UCSD-AML1 (cell line): ENCODE data around the gene SESTD1.

Experiments used
- DNase-seq: peaks from one replicate; lab custom pipeline; 2025; ENCODE audit not compliant: unreplicated experiment; lab: John Stamatoyannopoulos, UW

SESTD1 gene

DNA sequence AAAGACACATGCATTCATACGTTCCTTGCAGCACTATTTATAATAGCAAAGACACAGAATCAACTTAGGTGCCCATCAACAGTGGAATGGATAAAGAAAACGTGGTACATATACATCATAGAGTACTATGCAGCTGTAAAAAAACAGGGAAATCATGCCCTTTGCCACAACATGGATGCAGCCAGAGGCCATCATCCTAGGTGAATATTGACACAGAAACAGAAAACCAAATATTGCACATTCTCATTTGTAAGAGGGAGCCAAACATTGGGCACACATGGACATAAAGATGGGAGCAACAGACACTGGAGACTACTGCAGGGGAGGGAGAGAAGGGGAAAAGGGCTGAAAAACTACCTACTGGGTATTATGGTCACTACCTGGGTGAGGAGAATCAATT, 73.5 kb downstream of the SESTD1 start:
- DNase-seq = no peak

DNA sequence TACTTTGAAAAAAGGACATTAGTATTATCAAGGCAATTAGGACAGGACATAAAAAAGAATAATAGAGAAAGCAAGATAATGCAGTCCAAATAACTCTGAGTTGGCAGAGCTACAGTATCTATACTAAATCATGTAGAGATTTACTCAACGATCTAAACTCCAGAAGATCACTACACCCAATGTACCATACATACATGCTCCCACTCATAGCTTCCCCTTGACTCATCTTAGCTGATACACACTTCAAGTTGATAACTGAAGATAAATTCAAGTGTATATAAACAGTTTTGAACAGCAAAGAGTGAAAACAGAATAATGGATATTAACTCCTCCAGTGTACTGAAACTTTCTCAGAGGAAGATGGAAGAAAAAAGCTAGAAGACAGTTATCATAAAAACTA, 78.5 kb downstream of the SESTD1 start:
- no peak for DNase-seq

DNA sequence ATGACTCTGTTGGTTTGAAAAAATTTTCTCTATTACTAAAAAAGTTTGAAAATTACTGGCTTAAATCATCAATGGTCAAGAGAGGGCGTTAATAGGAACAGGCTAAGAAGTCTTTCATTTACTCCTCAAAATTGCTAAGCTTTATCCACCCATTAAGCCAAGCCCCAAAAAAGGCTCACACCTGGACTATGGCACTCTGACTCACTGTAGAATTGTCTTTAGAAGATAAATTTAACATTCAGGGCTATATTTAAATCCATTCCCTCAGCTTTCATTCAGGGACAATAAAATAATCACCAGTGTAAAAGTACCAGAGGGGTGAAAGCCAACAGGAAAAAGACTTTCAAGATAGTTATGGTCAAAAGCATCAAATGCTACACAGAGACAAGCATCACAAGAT, 80.0 kb downstream of the SESTD1 start:
- no peak for DNase-seq

DNA sequence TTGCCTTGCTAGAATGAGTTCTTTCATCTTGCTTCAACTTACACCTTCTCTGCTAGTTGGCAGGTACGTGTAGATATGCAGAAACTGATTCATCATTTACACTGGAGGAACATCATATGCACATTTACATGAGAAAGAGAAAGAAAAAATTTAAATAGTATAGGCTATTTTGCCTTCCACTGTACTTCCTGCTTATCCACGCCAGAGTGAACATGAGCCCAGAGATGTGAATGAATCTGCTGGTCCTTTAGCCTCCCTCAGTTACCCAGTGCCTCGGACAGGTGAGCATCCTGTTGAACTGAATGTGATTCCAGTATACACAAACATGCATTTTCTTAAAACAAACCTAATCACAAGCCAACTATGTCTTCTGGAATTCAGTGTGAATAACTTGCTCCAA, 83.6 kb downstream of the SESTD1 start:
- no peak for DNase-seq

DNA sequence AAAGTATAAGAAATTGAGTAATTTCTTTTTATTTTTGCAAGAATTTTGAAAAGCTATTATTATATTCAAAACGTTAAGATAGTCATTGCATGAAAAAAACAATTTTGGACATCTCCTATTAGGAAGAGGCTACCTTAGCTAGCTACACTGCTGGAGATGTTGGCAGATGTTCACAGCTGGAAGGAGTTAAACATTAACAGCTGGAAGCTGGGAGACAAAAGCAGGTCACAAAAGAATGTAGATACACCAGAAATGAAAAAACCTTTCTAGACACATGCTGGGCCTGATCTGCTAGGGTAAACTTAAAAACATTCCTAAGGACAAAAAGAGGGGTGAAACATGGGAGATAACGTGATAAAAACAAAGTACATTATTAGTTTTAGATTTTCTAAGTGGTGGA, 84.4 kb downstream of the SESTD1 start:
- no peak for DNase-seq

DNA sequence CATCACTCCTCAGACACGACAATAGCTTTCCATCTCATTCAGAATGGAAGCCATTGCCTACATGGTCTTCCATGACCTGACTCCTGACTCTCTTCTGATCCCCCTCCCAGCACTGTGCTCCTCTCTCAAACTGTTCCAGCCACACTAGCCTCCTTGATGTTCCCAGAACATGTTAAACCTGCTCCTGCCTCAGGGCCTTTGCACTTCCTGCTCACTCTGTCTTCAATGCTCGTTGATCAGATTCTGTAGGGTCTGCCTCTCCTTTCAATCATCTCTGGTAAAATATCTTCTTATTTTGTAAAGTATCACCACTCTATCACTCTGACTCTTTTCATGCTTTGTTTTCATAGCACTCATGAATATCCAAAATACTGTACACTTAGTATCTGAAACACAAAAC, 84.9 kb downstream of the SESTD1 start:
- no peak for DNase-seq

DNA sequence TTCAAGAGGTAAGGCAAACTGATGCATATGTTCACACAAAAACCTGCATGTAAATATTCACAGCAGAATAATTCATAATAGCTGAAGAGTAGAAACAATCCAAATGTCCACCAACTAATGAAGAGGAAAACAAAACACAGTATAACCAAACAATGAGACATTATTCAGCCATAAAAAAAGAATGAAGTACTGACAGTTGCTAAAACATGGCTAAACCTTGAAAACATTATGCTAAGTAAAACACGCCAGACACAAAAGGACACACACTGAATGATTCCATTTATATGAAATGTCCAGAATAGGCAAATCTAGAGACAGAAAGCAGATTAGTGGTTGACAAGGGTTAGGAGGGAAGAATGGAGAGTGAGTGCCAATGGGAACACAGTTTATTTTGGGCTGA, 86.9 kb downstream of the SESTD1 start:
- no peak for DNase-seq

DNA sequence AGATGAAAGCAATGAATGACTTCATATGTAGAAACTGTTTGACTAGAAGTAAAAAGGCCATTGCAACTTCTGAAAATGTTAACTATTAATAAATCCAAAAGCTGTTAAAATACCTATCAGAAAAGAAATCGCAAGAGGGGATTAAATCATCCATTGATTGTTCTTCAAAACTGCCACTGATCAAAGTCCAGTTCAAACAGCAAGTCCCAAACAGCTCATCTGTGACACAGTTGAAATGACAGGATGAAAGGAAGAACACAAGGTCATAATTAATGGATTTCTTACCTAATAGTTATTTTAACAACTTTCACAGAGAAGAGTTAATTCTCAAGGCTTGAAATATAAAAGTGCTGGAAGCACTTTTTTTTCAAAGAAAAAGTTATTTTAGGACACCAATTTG, 90.4 kb downstream of the SESTD1 start:
- no peak for DNase-seq

DNA sequence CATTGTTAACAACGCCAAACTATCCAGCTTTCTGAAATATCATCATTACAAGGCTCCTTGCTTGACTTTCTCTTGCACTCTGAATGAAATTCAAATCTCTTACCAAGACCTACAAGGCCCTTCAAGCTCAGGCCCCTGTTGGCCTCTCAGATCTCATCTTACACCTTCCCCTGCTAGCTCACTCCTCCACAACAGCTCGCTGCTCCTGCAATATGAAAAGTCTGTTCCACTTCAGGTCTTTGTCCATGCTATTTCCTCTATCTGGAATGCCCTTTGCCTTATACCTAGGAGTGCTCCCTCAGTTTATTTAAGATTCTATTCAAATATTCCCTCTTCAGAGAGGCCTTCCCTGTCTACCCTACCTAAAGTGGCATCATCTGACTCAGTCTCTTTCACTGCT, 91.7 kb downstream of the SESTD1 start:
- no peak for DNase-seq

DNA sequence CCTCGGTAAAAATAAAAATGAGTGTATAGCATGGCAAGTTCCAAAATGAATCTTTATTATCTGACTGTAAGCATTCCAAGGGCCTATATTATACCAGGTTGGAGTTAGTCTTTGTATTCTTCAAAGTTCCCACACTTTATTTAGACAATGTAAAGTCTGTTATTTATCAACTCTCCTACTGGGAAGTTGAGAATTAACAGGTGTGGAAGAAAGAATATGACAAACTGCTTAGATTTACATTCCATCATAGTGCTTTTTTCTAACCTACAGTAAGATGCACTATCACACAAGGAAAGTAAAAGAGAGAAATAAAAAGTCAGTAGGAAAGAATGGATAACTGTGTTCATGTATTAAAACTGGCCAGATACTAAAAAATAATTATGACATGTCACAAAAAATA, 93.3 kb downstream of the SESTD1 start:
- no peak for DNase-seq

DNA sequence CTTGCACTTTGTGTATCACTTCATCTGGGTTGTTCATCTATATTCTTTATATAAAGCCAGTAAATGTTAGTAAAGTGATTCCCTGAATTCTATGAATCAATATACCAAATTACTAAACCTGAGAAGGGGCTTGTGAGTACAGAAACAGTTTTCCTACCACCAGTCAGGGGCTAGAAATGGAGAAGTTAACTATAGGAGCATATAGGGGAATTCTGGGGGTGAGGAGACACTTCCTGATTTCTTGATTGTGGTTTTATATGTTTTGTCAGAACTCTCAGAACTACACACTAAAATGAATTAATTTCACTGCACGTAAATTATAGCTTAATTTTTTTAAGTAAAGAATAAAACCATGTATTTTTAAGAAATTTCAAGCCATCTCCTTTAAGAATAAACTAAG, 93.7 kb downstream of the SESTD1 start:
- no peak for DNase-seq

DNA sequence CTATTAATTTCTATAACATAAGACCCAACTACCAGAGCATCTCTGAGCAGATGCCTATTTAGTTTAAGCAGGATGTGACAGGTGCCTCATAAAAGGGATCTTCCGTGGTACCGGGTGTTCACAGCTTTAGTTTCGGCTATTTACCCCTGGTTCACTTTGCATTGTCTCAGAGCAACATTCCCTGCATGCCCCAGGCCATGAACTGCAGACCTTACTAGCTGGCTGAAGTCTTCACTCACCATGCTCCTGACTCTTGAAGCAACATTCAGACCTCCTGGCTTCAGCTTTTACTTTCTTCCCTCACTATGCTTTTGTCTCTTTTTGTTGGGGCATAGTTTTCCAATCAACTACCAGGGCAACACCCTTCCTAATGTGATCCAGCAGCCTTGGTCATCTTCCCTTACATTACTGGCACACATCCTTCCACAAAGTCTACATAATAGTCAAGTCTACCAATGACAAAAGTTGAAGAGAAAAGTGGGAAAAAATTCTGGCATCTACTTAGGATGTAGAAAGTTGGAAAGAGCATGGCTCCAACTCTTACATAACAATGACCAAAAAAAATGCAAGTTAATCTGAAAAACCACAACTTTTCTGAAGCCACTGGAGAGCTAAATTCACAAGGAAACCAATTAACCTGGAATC, 99.2 kb downstream of the SESTD1 start:
- no peak for DNase-seq

DNA sequence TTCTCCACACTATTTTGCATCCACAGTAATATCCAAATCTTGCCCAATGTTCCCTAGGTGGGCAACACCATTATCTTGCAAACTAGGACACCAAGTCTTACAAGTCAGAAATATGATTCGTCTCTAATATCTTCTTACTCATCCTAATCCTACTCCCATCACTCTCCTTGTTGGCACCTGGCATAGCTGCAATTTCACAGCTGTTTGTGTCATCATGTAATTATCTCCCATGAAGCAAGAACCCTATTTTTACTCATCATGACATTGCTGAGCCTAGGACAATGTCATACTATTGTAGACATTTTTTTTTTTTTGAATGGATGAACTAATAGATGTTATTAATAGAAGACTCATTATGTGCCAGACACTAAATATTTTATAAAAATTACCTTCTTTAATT, 123.4 kb downstream of the SESTD1 start:
- no peak for DNase-seq

DNA sequence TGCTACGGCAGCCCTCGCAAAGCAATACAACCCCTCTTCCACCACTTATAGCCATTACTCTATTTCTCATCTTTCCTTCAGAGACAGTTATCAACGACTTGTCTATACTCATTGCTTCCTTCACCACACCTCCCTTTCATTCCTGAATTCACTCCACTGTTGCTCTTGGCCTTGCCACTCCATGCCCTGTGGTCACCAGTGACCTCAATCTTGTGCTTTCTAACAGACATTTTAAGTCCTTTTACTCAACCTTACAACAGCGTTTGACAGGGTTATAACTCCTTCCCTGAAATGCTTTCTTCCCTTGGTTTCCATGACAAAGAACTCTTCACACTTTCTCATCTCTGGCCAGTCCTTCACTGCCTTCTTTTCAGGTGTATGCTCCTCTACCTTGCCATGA, 124.1 kb downstream of the SESTD1 start:
- no peak for DNase-seq

DNA sequence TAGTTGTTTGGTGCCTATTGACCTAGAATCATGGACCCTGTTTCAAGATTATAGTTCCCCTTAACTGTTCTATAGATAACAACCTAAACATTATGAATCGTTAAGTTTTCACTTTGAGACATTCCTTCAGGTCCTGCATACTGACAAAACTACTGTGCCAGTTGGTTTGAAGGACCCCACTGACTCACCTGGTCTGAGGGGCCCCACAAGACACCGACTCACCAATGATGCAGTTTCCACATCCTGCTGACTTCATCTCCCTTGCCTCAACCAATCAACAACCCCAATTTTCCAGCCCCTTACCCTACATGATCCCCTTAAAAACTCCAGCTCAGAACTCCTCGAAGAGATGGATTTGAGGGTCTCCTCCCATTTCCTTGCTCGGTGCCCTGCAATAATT, 125.1 kb downstream of the SESTD1 start:
- no peak for DNase-seq

DNA sequence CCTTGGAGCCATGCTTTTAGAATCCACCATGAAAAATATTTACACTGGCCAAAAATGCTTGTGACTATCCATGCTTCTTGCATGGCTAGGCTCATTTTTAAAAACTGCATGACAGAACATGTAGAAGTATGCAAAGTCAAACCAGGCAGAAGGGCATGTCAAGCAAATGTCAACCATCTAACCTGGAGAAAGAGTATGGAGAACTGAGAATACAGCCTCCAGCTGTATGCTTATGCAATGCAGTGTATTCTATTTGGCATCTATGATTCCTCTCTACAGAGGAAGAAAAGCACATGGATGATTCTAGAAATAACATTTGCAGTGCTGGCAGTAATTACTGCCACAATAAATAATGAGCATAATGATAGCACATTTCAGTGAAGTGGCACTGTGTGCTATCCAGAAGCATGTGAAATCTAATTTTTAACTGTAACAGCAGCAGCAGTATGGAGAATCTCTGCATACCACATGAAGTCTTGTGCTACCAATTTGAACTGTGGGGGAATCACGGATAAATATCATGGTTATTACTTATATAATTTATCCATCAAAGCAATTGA, 127.4 kb downstream of the SESTD1 start:
- DNase-seq = no peak

DNA sequence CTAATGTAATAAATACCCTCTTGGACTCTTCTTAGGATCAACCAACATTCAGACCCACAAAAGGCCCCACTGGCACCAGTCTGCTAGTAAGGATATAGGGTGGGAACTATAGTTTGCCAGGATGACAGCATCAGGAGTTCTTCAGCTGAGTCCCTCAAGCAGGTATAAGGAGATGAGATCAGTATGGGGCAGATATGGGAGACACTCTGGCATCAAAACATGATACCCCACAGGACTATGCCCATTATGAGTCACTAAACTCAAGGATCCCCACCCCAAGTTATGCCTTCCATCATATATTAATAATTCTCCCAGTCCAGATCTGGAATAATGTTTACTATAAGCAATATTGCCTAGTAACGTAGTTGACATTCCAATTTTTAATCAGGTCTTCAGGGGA, 131.6 kb downstream of the SESTD1 start:
- DNase-seq = no peak

DNA sequence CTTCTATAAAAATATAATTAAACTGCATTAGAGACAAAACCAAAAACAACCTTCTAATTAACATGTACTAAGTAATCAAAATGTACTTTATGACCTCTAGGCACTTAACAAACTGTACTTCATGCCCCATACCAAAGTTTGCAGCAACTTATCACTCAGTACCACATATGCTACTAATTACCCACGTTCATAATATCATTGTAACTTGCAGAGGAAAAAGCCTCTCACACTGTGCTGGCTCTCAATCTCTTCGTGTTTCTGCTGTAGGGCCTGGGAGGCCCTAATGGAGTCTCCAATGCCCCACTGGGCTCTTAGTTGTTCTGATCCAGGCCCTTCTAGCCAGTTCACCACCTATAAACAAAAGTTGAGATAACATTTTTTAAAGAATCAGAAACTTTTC, 132.6 kb downstream of the SESTD1 start:
- no peak for DNase-seq

DNA sequence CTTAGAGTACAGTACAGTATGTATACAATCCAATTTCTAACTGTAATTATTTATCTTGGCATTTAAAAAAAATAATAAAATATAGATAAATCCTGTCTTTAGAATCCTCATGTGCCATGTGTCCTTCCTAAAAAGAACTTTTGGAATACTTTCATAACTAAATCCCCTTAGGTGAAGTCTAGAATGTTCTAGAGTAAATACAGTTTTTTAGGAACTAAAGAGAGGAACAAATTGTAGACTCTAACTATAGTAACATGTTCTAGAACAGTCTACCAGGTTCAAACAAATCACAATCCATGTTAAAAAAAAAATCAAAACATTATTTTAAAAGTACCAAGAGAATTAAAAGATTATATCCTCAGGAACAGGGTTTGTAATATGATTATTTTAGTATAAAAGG, 134.1 kb downstream of the SESTD1 start:
- DNase-seq = no peak

DNA sequence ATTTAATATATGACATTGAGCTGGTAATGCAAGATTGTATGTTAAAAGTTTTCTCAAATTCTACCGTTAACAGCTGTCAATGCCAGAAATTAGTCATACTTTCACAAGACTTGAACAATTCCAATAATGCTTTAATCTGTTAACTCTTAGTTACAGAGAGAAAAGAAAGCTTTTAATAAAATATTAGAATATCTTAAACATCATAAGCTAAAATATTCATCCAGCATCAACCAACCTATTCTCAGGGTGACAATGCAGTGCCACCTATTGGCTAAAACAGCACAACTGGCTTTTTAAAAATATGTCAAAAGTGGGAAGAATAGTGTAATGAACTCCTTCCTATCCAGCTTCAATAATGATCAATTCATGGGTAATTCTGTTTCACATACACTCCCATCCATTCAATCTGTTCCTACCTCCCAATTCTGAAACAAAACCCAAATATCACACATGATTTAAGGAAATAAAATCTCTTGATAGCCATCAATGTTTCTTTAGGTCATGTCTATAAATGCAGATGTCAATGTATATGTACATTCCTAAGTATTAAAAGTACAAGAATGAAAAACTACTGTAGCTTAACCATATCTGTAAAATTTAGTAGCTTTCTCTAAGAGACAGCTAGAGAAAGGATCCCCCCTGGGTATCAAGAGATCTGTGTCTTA, 134.9 kb downstream of the SESTD1 start:
- no peak for DNase-seq

DNA sequence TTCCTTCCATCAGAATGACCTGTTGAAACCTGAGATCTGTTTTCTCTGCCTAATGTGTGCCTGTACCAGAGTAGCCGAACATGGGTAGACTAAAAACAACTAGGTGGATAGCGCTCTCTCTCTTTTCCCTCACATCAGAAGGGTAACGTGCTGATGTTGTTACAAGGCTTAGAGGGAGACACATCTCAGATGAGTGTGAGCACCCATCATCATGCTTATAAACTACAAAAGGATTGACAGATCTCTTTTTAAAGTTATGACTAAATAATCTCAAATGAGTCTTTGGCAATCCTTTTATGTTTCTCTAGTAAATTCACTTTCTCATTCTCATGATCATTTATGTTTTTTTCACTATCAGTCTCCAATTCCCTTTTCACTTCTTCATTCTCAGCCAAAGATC, 139.2 kb downstream of the SESTD1 start:
- no peak for DNase-seq

DNA sequence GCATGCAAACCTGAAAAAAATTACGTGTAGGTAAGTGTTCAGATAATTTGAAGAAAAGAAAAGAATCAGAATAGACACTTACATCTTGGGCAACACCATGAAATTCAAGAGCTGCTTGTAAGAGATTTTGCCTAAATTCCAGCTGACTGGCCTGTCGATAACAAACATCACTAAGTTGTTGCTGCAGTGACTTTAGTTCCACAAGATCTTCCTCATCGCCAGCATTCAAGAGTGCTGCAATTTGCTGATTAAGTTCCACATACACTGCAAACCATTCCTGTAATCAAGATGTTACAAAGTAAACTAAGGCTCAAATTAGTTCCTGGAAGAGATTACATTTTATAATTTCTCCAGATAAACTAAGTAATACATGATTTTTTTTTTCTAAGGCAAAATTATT, 140.3 kb downstream of the SESTD1 start:
- no peak for DNase-seq

DNA sequence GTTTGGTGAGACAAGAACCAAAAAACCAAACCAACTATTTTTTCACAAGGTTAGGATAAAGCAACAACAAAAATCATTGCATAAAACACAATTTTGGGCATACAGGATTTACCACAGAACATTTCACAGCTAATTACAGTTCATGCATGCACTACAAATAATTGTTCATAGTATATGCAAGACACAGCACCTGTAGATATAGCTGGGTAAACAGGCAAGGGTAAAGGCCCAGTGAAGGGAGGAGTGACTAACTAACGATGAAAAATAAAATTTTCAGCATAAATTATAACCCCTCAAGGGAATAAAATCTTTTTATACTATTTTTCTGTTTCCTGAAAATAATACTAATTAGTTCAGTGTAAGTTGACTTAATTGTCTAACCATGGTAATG, 141.4 kb downstream of the SESTD1 start:
- no peak for DNase-seq
